H1 (cell line): ENCODE data around the gene DNASE1L1. TPM values are rescaled to one million over a fixed set of nuclear protein-coding genes. Genes with fewer than 3 reads are reported as not detected.

Experiments used
- microRNA-seq, 2 experiments: library from miRNA; unstranded; fragments of <30 nt; microRNA quantifications; one replicate each; pipeline versions ENCODE4 to v1.2.0, GENCODE V29; 2016 to 2020; ENCODE audit warnings: borderline microRNAs expressed in 2 of 2, borderline number of aligned reads in 2 of 2, borderline replicate concordance in 1 of 2
- polyA plus RNA-seq, 7 experiments: library from polyadenylated mRNA; depleted of rRNA in 3 of 7; stranded (reverse) in 5 of 7; unstranded in 2 of 7; fragments of >200 nt in 5 of 7; fragments of 200-250 nt in 2 of 7; gene quantifications; 1 replicate in 5 of 7; 2 replicates in 1 of 7; 4 replicates in 1 of 7; pipeline versions ENCODE4 v1.2.1 to v1.2.3, GENCODE V29; 2011 to 2013; ENCODE audit warnings: missing spikeins in 2 of 7, mixed read lengths in 2 of 7
- small RNA-seq: library from polyadenylated mRNA; stranded (forward); fragments of <200 nt; extraction: miRNeasy Mini kit (QIAGEN cat#:217004); gene quantifications from one replicate; pipeline ENCODE3, GENCODE V24; 2013; ENCODE audit not compliant: insufficient read depth
- total RNA-seq: library from RNA; stranded (reverse); fragmentation: NEBNext Ultra II Directional; extraction: Animal tissue kit (Norgen Biotek cat#: 25700); gene quantifications from 2 replicates; pipeline ENCODE4 v1.2.1, GENCODE V29; 2021

DNASE1L1 gene
- total and polyA plus RNA-seq, 2 of the 8 experiments (the other 6 are each of a cell fraction or from before 2014, with no cell fraction given) = 8.7 to 30.0 TPM

Small RNA genes lying within 50 kb of the gene (microRNA-seq; reads per million reads assigned to microRNA genes)
- gene MIR6858 = 0 to 0.41 reads per million in 2 experiments

Small RNA genes lying within 50 kb of the gene (small RNA-seq; reads per million reads assigned to genes)
- gene MIR6858 (0.51 reads per million), gene SNORA70 (not detected)

Other genes starting within 250 kb of the DNASE1L1 start
- not detected in 2 replicates for gene OPN1MW, start 226.7 kb downstream of the DNASE1L1 start, total RNA-seq
- gene OPN1MW, start 226.7 kb downstream of the DNASE1L1 start, polyA plus RNA-seq (2011; rRNA removed) = 0.08 TPM in 1 of 2 replicates, not detected in the other
- gene OPN1MW2, start 189.5 kb downstream of the DNASE1L1 start, total RNA-seq = not detected in 2 replicates
- gene OPN1MW2, start 189.5 kb downstream of the DNASE1L1 start, polyA plus RNA-seq (2011; rRNA removed) = not detected in 2 replicates
- gene OPN1MW3, start 151.7 kb downstream of the DNASE1L1 start, total RNA-seq = not detected in 2 replicates
- not detected in 2 replicates for gene OPN1MW3, start 151.7 kb downstream of the DNASE1L1 start, polyA plus RNA-seq (2011; rRNA removed)
- not detected in 2 replicates for gene TEX28, start 114.1 kb downstream of the DNASE1L1 start, total RNA-seq
- not detected in 2 replicates for gene TEX28, start 114.1 kb downstream of the DNASE1L1 start, polyA plus RNA-seq (2011; rRNA removed)
- not detected in 2 replicates for gene TKTL1, start 113.5 kb downstream of the DNASE1L1 start, total RNA-seq
- gene TKTL1, start 113.5 kb downstream of the DNASE1L1 start, polyA plus RNA-seq (2011; rRNA removed) = 0.03 and 0.05 TPM in 2 replicates
- 925 and 957 TPM in 2 replicates for gene FLNA, start 34.6 kb downstream of the DNASE1L1 start, total RNA-seq
- 315 and 451 TPM in 2 replicates for gene FLNA, start 34.6 kb downstream of the DNASE1L1 start, polyA plus RNA-seq (2011; rRNA removed)
- gene EMD, start 30.0 kb downstream of the DNASE1L1 start, total RNA-seq = 104 and 109 TPM in 2 replicates
- 45.5 and 128 TPM in 2 replicates for gene EMD, start 30.0 kb downstream of the DNASE1L1 start, polyA plus RNA-seq (2011; rRNA removed)
- gene RPL10, start 10.9 kb downstream of the DNASE1L1 start, total RNA-seq = 2,633 and 2,739 TPM in 2 replicates
- 4,127 and 4,293 TPM in 2 replicates for gene RPL10, start 10.9 kb downstream of the DNASE1L1 start, polyA plus RNA-seq (2011; rRNA removed)
- 23.9 and 25.3 TPM in 2 replicates for gene TAFAZZIN, start 2.3 kb upstream of the DNASE1L1 start, total RNA-seq
- 28.6 and 42.8 TPM in 2 replicates for gene TAFAZZIN, start 2.3 kb upstream of the DNASE1L1 start, polyA plus RNA-seq (2011; rRNA removed)
- 44.6 and 46.7 TPM in 2 replicates for gene ATP6AP1, start 19.4 kb upstream of the DNASE1L1 start, total RNA-seq
- gene ATP6AP1, start 19.4 kb upstream of the DNASE1L1 start, polyA plus RNA-seq (2011; rRNA removed) = 80.8 and 87.8 TPM in 2 replicates
- 83.1 and 85.8 TPM in 2 replicates for gene GDI1, start 27.9 kb upstream of the DNASE1L1 start, total RNA-seq
- 136 and 186 TPM in 2 replicates for gene GDI1, start 27.9 kb upstream of the DNASE1L1 start, polyA plus RNA-seq (2011; rRNA removed)
- 48.7 and 51.7 TPM in 2 replicates for gene FAM50A, start 34.9 kb upstream of the DNASE1L1 start, total RNA-seq
- gene FAM50A, start 34.9 kb upstream of the DNASE1L1 start, polyA plus RNA-seq (2011; rRNA removed) = 30.7 and 37.2 TPM in 2 replicates
- 18.2 and 23.5 TPM in 2 replicates for gene PLXNA3, start 49.0 kb upstream of the DNASE1L1 start, total RNA-seq
- gene PLXNA3, start 49.0 kb upstream of the DNASE1L1 start, polyA plus RNA-seq (2011; rRNA removed) = 10.7 and 23.5 TPM in 2 replicates
- gene LAGE3, start 70.0 kb upstream of the DNASE1L1 start, total RNA-seq = 44.2 and 44.5 TPM in 2 replicates
- gene LAGE3, start 70.0 kb upstream of the DNASE1L1 start, polyA plus RNA-seq (2011; rRNA removed) = 102 and 110 TPM in 2 replicates
- 31.7 and 34.2 TPM in 2 replicates for gene UBL4A, start 77.4 kb upstream of the DNASE1L1 start, total RNA-seq
- gene UBL4A, start 77.4 kb upstream of the DNASE1L1 start, polyA plus RNA-seq (2011; rRNA removed) = 23.1 and 31.0 TPM in 2 replicates
- 6.8 and 8.2 TPM in 2 replicates for gene SLC10A3, start 81.4 kb upstream of the DNASE1L1 start, total RNA-seq
- gene SLC10A3, start 81.4 kb upstream of the DNASE1L1 start, polyA plus RNA-seq (2011; rRNA removed) = 9.5 and 11.0 TPM in 2 replicates
- 16.2 and 21.7 TPM in 2 replicates for gene FAM3A, start 107.0 kb upstream of the DNASE1L1 start, total RNA-seq
- 18.6 and 28.1 TPM in 2 replicates for gene FAM3A, start 107.0 kb upstream of the DNASE1L1 start, polyA plus RNA-seq (2011; rRNA removed)
- gene G6PD, start 137.6 kb upstream of the DNASE1L1 start, total RNA-seq = 55.1 and 61.7 TPM in 2 replicates
- 47.3 and 88.4 TPM in 2 replicates for gene G6PD, start 137.6 kb upstream of the DNASE1L1 start, polyA plus RNA-seq (2011; rRNA removed)
- gene IKBKG, start 138.4 kb upstream of the DNASE1L1 start, total RNA-seq = 18.1 and 18.7 TPM in 2 replicates
- gene IKBKG, start 138.4 kb upstream of the DNASE1L1 start, polyA plus RNA-seq (2011; rRNA removed) = 17.5 and 33.3 TPM in 2 replicates
- gene CTAG1A, start 175.9 kb upstream of the DNASE1L1 start, total RNA-seq = not detected in 2 replicates
- not detected in 2 replicates for gene CTAG1A, start 175.9 kb upstream of the DNASE1L1 start, polyA plus RNA-seq (2011; rRNA removed)
- gene CTAG1B, start 210.0 kb upstream of the DNASE1L1 start, total RNA-seq = not detected in 2 replicates
- gene CTAG1B, start 210.0 kb upstream of the DNASE1L1 start, polyA plus RNA-seq (2011; rRNA removed) = not detected in 2 replicates
- gene CTAG2, start 244.3 kb upstream of the DNASE1L1 start, total RNA-seq = not detected in 2 replicates
- gene CTAG2, start 244.3 kb upstream of the DNASE1L1 start, polyA plus RNA-seq (2011; rRNA removed) = not detected in 2 replicates